ENCODE data around the gene VSIG10L2.

VSIG10L2 gene

GRCh38 chr11:125971618-125972017, 25.8 kb downstream of the VSIG10L2 start:
- DNase-seq (ENCODE audit: insufficient read length, low spot score) (no peak), FAIRE-seq (no peak)
- no peak for TF ChIP-seq CTCF (IDR thresholded peaks at IDR 0.05; ENCODE audit: insufficient read depth, missing control alignments)

- no peak for FAIRE-seq
- no peak for DNase-seq (ENCODE audit: insufficient read length, low spot score)
- TF ChIP-seq CTCF (IDR thresholded peaks at IDR 0.05; ENCODE audit: insufficient read depth, missing control alignments) = no peak
Measured at GRCh38 chr11:125974284-125974683, 28.4 kb downstream of the VSIG10L2 start.

- TF ChIP-seq CTCF (IDR thresholded peaks at IDR 0.05; ENCODE audit: insufficient read depth, missing control alignments) = no peak
- DNase-seq (ENCODE audit: insufficient read length, low spot score) (no peak), FAIRE-seq (no peak)
Measured at GRCh38 chr11:125975634-125976033, 29.8 kb downstream of the VSIG10L2 start.

GRCh38 chr11:125976156-125976555, 30.3 kb downstream of the VSIG10L2 start:
- DNase-seq (ENCODE audit: insufficient read length, low spot score) (no peak), FAIRE-seq (no peak)
- TF ChIP-seq CTCF (IDR thresholded peaks at IDR 0.05; ENCODE audit: insufficient read depth, missing control alignments) = no peak

GRCh38 chr11:125977333-125977732, 31.5 kb downstream of the VSIG10L2 start:
- TF ChIP-seq CTCF (IDR thresholded peaks at IDR 0.05; ENCODE audit: insufficient read depth, missing control alignments) = no peak
- FAIRE-seq (no peak), DNase-seq (ENCODE audit: insufficient read length, low spot score) (no peak)

GRCh38 chr11:125978181-125978716, 32.4 kb downstream of the VSIG10L2 start:
- no peak for DNase-seq (ENCODE audit: insufficient read length, low spot score)
- FAIRE-seq = no peak
- no peak for TF ChIP-seq CTCF (IDR thresholded peaks at IDR 0.05; ENCODE audit: insufficient read depth, missing control alignments)

- no peak for TF ChIP-seq CTCF (IDR thresholded peaks at IDR 0.05; ENCODE audit: insufficient read depth, missing control alignments)
- DNase-seq (ENCODE audit: insufficient read length, low spot score) = no peak
- FAIRE-seq = no peak
Measured at GRCh38 chr11:125978778-125979407, 33.0 kb downstream of the VSIG10L2 start.
